SU-DHL-6 (cell line): ENCODE data around the gene POR.

ENCODE experiments used
- H2AFZ ChIP-seq: fragments of 200-600 bp; sonication (generic); 2 replicates; pipeline ENCODE4 v1.6.1; 2014; ENCODE audit warnings: low read depth, mild to moderate bottlenecking, moderate library complexity, mixed read lengths, antibody characterized with exemption, low read length; ENCODE audit not compliant: severe bottlenecking
- H3F3A ChIP-seq: fragments of 200-600 bp; shearing (Covaris generic); 2 replicates; pipeline ENCODE4 v1.6.0; 2016; ENCODE audit warnings: antibody characterized with exemption, mild to moderate bottlenecking; ENCODE audit not compliant: insufficient read depth
- H3K27ac ChIP-seq: fragments of 200-600 bp; sonication (generic); 2 replicates; pipeline ENCODE4 v1.5.1; 2016; ENCODE audit warnings: low read depth, mild to moderate bottlenecking, low read length, moderate library complexity, mixed read lengths
- H3K27me3 ChIP-seq: fragments of 200-600 bp; sonication (generic), shearing (Covaris generic); 2 replicates; pipeline ENCODE4 v1.6.0; 2014; ENCODE audit warnings: mild to moderate bottlenecking, low read length
- H3K36me3 ChIP-seq: fragments of 200-600 bp; sonication (generic); 2 replicates; pipeline ENCODE4 v1.6.1; 2014; ENCODE audit warnings: mild to moderate bottlenecking, low read length, mixed read lengths
- H3K4me2 ChIP-seq: fragments of 300-600, 200-600 bp; shearing (Covaris generic), sonication (generic); 2 replicates; pipeline ENCODE4 v1.6.0; 2014; ENCODE audit warnings: low read length, low read depth, mild to moderate bottlenecking; ENCODE audit not compliant: poor library complexity, severe bottlenecking
- H3K4me3 ChIP-seq: fragments of 200-600 bp; sonication (generic); 2 replicates; pipeline ENCODE4 v1.5.1; 2014; ENCODE audit warnings: antibody characterized with exemption, low read length, mild to moderate bottlenecking, mixed read lengths; ENCODE audit not compliant: insufficient read depth, poor library complexity, severe bottlenecking
- H3K79me2 ChIP-seq: fragments of 200-600 bp; sonication (generic); 2 replicates; pipeline ENCODE4 v1.6.1; 2014; ENCODE audit warnings: mild to moderate bottlenecking, low read length, moderate library complexity; ENCODE audit not compliant: insufficient read depth
- H3K9ac ChIP-seq: fragments of 200-600 bp; sonication (generic); 2 replicates; pipeline ENCODE4 v1.7.0; 2014; ENCODE audit warnings: mild to moderate bottlenecking, low read length
- H3K9me2 ChIP-seq: fragments of 200-600 bp; sonication (generic); replicated peaks from 2 replicates; pipeline ENCODE4 v1.6.1; 2014; ENCODE audit warnings: low read length; ENCODE audit not compliant: insufficient read depth
- H3K9me3 ChIP-seq: fragments of 200-600 bp; sonication (generic); 2 replicates; pipeline ENCODE4 v1.6.1; 2014; ENCODE audit warnings: low read length, mixed read lengths; ENCODE audit not compliant: insufficient read depth
- H4K20me1 ChIP-seq: fragments of 200-600 bp; sonication (generic); 2 replicates; pipeline ENCODE4 v1.6.1; 2014; ENCODE audit warnings: low read depth, mild to moderate bottlenecking, antibody characterized with exemption, low read length, moderate library complexity, mixed read lengths
- EZH2phosphoT487 ChIP-seq: fragments of 200-600 bp; sonication (generic), shearing (Covaris generic); conservative IDR thresholded peaks from 2 replicates; pipeline ENCODE4 v1.6.1; 2018; ENCODE audit warnings: mild to moderate bottlenecking, antibody characterized with exemption, low read length, moderate library complexity, mixed read lengths
- TF ChIP-seq, protein P1 (sequence below): fragments of 200-600 bp; sonication (generic); IDR thresholded peaks from one replicate; pipeline ENCODE4 v1.5.1; 2017; ENCODE audit warnings: antibody characterized with exemption, mild to moderate bottlenecking, low read length, moderate library complexity; ENCODE audit not compliant: insufficient read depth, poor library complexity, severe bottlenecking

Gene POR

GRCh38 chr7:75969182-75969581 lies 54.2 kb downstream of the POR start:
- Histone ChIP-seq H3F3A (no peaks in the 10 kb centered on the region), H2AFZ (no peak overlapping the region), H3K4me3 (no peak overlapping the region), H3K27ac (no peak overlapping the region), H3K9me2 (no peaks in the 10 kb centered on the region), H3K79me2 (no peaks in the 10 kb centered on the region), H3K4me2 (no peak overlapping the region), H3K27me3 (no peaks in the 10 kb centered on the region), H3K9me3 (no peaks in the 10 kb centered on the region), H4K20me1 (no peaks in the 10 kb centered on the region), H3K36me3 (no peaks in the 10 kb centered on the region), H3K9ac (no peak overlapping the region)
- TF ChIP-seq, protein P1, sequence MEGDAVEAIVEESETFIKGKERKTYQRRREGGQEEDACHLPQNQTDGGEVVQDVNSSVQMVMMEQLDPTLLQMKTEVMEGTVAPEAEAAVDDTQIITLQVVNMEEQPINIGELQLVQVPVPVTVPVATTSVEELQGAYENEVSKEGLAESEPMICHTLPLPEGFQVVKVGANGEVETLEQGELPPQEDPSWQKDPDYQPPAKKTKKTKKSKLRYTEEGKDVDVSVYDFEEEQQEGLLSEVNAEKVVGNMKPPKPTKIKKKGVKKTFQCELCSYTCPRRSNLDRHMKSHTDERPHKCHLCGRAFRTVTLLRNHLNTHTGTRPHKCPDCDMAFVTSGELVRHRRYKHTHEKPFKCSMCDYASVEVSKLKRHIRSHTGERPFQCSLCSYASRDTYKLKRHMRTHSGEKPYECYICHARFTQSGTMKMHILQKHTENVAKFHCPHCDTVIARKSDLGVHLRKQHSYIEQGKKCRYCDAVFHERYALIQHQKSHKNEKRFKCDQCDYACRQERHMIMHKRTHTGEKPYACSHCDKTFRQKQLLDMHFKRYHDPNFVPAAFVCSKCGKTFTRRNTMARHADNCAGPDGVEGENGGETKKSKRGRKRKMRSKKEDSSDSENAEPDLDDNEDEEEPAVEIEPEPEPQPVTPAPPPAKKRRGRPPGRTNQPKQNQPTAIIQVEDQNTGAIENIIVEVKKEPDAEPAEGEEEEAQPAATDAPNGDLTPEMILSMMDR: no peak

- no peak overlapping the region for H3K27ac ChIP-seq
- H2AFZ ChIP-seq: no peak overlapping the region
- H4K20me1 ChIP-seq: no peaks in the 10 kb centered on the region
- TF ChIP-seq, protein P1: no peak
- no peak for TF ChIP-seq EZH2phosphoT487
- no peak overlapping the region for H3K9ac ChIP-seq
- no peaks in the 10 kb centered on the region for H3F3A ChIP-seq
- no peak overlapping the region for H3K4me3 ChIP-seq
- H3K27me3 ChIP-seq: no peaks in the 10 kb centered on the region
- no peak overlapping the region for H3K4me2 ChIP-seq
- no peaks in the 10 kb centered on the region for H3K9me2 ChIP-seq
- no peaks in the 10 kb centered on the region for H3K36me3 ChIP-seq
- H3K79me2 ChIP-seq: no peaks in the 10 kb centered on the region
- no peaks in the 10 kb centered on the region for H3K9me3 ChIP-seq
Observed at GRCh38 chr7:75969704-75970498, 54.9 kb downstream of the POR start.

DNA sequence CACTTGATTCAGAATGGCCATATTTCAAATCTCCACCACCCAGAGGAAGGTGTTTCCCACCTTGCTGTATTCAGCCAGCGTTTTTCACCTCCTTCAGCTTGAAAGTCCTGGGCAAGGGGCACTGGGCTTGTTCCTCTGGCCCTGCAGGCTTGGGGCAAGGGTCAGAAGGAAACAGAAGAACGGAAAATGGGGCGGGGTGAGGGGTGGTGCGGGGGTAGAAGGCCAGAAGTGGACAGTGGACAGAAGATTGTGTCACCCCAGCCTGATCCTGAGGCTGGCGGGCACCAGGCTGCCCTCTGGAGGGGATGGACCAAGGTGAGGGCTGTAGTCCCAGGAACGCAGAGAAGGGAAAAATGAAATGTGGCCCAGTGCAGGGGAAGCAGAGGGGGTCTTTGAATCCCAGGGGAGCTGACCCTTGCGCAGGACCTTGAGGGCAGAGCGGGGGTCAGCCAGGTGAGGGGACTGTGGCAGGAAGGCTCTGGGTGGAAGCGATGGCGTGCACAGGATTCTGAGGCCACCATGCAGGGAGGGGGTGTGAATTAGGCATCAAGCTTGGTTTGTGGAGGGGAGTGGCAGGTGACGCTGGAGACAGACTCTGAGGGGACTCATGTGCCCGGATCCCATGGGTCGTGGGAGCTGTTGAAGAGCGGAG lies 56.5 kb downstream of the POR start:
- Histone ChIP-seq H3K36me3 (no peaks in the 10 kb centered on the region), H2AFZ (no peak overlapping the region), H3K27ac (no peak overlapping the region), H3K9ac (no peak overlapping the region), H3F3A (no peaks in the 10 kb centered on the region), H4K20me1 (no peaks in the 10 kb centered on the region), H3K9me2 (no peaks in the 10 kb centered on the region), H3K9me3 (no peaks in the 10 kb centered on the region), H3K79me2 (no peaks in the 10 kb centered on the region), H3K27me3 (no peaks in the 10 kb centered on the region), H3K4me3 (no peak overlapping the region), H3K4me2 (no peak overlapping the region)
- no peak for TF ChIP-seq EZH2phosphoT487
- TF ChIP-seq, protein P1: no peak
